ENCODE measurements around the gene PHLDB1. TPM values are rescaled to one million over a fixed set of nuclear protein-coding genes. Genes with fewer than 3 reads are reported as not detected.
A peak's percentile ranks its signal among the peaks of the same experiment; 100 is the strongest.

The PHLDB1 gene
- total RNA-seq, 2 donors from 2014 or later = 70.3 to 74.1 TPM

DNA sequence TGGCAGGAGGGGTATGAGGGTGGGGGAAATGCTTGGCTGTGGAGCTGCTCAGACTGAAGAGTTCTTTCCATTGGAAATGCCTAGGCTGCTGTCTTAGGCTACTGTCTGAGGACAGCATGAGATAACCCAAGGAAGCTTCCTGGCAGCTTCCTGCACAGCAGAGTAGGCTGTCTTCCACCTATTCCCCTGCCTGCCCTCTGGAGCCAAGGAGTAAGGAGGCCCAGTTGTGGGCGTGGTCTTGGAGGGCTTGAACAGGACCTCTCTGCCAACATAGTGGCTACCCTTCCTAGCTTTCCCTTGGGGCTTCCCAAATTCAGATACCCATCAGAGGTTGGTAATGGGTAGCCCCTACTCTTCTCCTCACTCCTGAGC is 25.9 kb downstream of the PHLDB1 start:
- ATAC-seq (no peak), DNase-seq (peak in 1 of 2 donors; percentile 41)
- intact Hi-C loops (cut with DNase I, micrococcal nuclease) = no loop called here

DNA sequence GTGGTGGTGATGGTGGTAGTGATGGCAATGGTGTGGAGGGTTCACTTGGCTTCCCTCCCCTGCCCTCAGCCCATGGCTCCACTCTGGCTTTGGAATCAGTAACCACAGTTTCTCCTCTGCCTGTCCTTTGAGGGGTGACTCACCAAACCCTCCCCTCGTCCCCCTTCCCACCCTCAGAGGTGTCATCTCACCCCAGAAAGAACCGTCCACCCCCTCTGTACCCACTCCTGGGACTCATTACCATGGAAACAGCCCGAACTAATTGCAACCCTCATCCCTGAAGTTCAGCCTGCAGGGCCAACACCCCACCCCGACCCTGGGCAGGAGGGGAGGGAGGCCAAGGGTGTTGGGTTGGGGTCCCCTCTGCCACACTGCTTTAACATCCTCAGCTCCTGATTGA is 26.6 kb downstream of the PHLDB1 start:
- no peak for DNase-seq
- intact Hi-C loops (cut with DNase I, micrococcal nuclease) = no loop called here
- ATAC-seq = no peak

DNA sequence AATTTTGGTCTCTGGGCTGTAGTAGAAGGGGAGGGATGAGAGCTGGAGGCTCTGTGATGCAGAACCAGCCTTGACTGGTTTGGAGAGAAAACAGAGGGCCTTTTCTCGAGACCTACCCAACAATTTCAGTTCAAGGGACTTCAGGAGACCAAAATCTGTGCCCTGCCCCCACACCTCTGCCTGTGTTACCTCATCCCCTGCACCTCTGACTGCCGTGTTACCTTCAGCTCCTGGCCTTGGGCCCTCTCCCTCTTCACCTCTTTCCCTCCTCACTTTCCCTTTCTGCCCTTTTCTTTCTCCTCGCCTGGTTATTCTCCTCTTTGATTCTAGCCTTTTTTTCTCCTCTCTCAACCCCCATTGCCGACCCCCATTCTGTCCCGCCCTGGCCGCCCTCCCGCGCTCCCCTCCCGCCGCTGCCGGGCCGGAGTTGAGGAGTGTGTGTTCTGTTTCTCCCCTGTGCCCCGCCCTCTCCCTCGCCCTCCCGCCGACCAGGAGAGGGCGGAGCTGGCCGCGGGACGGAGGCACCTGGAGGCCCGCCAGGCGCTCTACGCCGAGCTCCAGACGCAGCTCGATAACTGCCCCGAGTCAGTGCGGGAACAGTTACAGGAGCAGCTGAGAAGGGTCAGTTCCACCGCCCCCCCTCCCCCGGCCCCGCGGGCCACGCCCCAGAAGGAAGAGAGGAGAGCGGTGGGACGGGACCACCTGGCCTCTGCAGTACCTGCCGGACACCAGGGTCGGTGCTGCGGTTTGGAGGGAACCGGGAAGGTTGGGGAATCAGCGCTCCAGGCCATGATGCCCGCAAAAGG is 27.2 kb downstream of the PHLDB1 start:
- DNase-seq (peak; percentile 84 to 89), ATAC-seq (peak; percentile 71)
- intact Hi-C loops (cut with DNase I, micrococcal nuclease) = no loop called here

DNA sequence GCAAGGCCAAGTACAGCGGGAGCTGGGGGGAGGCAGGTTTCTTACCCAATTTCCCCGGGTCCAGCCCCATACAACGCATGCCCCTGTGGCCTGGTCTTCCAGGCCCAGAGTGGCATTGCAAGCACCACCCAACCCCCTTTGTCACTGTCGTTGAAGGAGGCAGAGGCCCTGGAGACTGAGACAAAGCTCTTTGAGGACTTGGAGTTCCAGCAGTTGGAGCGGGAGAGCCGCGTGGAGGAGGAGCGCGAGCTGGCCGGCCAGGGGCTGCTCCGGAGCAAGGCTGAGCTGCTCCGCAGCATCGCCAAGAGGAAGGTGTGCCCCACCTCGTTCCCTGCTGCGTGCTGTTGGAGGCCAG is 27.8 kb downstream of the PHLDB1 start:
- ATAC-seq (peak; percentile 15), DNase-seq (no peak)
- intact Hi-C loops (cut with DNase I, micrococcal nuclease) = no loop called here

DNA sequence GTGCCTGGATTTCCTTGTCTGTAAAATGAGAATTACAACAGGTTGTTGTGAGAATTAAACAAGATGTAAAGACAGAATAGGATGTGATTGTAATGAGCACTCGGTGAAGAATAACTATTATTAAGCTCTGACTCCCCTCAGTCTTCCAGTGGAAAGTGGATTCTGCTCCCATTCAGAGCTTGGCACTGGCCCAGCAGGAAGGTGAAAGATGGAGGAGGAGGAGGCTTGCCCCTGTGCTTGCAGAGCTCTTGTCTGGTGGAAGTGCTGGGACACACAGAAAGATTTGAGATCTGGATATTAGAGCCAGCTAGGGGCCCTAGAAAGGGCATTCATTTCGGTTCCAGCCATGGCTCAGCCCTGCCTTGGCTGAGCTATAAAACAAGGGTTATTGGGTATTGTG is 28.2 kb downstream of the PHLDB1 start:
- ATAC-seq = no peak
- intact Hi-C loops (cut with DNase I, micrococcal nuclease) = no loop called here

DNA sequence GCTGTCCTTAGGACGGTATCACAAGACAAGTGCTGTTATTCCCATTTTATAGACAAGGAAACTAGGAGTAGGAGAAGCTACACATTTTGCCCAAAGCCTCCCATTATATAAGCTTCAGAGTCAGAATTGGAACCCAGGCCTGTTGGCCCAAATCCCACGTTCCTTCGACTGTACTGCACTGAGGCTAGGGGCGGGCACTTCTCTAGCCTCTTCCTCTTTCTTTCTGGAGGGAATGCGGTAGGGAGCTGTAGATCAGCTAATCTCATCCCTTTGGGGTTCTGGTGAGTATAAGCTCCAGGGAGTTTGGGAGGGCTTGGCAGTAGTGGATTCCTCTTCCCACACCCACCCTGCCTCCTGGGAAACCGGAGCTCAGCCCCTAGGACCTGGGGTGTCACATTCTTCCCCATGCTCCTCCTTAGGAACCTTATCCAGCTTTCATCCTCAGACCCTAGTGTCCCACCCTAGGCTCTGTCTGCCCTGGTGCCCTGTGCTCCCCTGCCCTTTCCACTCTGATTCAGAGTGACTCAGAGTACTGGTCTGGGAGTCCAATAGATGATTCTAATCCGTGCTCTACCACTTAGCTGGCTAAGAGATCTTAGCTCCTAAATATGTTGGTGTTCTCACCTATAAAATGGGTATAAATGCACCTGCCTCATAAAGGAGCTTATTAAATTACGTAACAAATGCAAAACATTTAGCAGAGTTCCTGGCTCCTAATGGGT is 29.3 kb downstream of the PHLDB1 start:
- DNase-seq = no peak
- intact Hi-C loops (cut with DNase I, micrococcal nuclease) = no loop called here

More for the DNA sequence above, 28.2 kb downstream of the PHLDB1 start:
- DNase-seq = no peak

DNA sequence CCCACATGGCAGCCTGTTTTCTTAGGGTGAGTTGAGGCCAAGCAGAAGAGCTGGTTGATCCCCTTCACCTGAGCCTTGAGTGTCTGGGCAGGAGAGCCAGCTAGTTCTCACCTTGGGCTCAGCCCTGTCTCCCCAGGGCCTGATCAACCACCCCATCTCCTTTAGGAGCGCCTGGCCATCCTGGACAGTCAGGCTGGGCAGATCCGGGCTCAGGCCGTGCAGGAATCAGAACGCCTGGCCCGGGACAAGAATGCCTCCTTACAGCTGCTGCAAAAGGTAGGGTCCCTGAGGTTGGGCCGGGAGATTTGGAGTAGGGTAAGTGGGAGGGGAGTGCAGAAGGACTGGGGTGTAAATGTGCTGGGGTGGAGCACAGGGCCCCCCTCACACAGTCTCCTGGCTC is 31.3 kb downstream of the PHLDB1 start:
- intact Hi-C loops (cut with DNase I, micrococcal nuclease) = no loop called here
- DNase-seq (no peak), ATAC-seq (no peak)

More for the DNA sequence above, 29.3 kb downstream of the PHLDB1 start:
- ATAC-seq = no peak

DNA sequence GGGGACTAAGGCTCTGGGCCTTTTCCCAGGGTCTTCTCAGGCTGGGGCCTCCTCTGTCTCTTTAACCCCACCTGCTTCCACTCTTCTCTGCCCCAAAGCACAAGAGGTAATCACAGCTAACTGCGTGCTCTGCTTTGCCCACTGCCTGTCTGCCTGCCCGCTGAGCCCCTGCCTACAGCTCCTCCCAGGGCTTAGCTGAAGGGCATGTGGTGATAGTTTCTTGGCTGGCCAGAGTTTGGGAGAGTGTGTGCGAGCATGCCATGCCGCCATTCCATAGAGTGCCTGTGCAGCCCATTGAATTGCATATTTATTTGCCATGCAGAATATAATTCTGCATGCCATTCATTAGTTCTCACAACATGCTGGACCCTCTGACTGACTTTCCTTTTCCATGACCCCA is 32.5 kb downstream of the PHLDB1 start:
- no peak for ATAC-seq
- DNase-seq = no peak
- intact Hi-C loops (cut with DNase I, micrococcal nuclease) = no loop called here

DNA sequence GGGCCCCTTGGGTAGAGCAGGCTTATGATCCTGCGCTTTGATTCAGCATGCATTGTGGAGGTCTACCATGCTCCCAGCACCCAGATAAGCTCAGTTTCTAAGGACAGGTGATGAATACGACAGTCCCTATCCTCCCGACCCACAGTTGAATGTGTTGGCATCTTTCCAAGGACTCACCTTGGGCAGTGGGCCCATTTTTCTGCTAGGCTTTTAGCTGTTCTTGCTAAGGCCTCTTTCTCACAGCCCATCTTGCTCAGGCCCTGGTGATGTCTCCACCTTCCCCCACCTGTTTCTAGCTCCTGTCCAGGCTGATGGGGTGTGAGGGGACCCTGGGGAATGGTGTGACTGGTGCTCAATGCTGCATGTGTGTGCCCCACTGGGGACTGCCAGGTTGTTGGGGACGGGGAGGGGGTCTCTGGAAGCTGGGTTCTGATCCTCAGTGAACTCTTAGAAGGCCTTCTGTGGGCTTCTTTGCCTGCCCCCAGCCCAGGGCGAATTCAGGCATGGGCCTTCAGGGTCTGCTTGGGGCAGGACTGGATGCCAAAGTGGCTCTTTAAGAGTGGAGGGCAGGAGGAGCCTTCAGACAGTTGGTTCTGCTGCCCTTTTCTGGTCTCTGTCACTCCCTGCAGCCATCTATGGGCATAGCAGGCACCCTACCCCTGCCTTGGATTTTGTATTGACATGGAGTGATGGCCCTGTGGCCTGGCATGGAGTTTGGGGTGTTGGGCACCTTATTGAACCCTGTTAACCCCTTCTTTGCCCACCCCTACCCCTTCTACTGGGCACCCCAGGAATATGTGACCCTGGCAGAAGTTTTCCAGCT is 33.1 kb downstream of the PHLDB1 start:
- ATAC-seq (peak; percentile 70), DNase-seq (no peak)
- intact Hi-C loops (cut with DNase I, micrococcal nuclease) = no loop called here

DNA sequence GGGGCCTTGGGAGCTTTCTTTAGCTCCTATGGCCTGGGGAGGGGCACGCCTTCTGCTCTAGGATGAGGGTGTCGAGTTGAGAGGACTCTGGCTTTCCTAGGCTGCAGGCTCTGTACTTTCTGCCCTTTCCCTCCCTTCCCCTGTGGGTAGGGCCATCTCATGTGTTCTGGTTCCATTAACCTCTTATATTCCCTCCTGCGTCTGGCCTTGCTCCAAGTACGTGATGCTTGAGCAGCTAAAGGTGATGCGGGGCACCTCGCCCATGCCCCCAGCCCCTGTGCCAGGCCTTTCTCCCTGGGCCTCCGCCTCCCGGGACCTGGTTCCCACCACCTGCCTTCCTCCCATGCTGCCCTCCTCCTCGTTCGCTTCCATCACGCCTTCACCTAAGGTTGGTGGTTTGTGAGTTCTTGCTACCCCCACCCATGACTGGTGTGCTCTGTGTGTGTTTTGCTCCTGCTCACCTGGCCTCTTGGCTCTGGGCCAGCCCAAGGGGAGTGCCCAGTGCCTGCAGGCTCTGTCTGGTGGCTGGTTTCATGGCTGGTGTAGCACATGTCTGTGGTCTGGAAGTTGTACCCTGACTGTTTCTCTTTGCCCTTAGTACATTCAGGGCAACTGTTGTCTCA is 34.1 kb downstream of the PHLDB1 start:
- intact Hi-C loops (cut with DNase I, micrococcal nuclease) = no loop called here
- ATAC-seq (peak; percentile 86), DNase-seq (peak; percentile 71 to 88)

DNA sequence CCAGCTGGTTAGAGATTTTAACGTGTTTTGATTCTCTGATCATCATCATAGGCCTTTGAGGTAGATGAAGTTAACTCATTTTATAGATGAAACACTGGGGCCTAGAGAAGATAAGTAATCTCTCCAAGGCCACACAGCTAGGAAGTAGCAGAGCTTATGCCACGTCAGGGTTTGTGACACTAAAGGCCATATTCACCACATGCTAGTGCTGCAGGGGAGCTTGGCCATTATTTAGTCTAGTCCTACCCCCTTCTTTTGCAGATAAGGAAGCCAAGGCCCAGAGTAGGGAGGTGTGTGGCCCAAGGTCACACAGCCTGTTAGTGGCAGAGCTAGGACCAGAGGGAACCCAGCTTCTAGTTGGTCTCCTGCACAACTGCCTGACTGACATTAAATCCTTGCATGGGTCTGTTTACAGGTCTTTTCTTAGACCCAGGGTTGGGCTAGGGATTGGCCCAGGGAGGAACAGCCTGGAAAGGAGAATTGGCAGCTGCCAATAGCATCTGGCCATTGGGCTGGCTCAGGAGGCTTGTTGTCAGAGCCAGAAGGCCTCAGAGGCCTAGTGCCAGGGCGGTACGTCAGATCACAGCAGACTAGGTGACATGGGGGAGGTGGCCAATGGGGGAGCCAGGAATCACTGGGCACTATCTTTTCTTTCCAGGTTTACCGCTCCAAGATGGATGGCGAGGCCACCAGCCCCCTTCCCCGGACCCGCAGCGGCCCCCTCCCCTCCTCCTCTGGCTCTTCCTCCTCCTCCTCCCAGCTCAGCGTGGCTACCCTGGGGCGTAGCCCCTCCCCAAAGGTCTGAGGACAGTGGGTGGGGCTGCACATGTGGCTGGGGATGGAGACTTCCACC is 36.0 kb downstream of the PHLDB1 start:
- ATAC-seq (no peak), DNase-seq (no peak)
- intact Hi-C loops (cut with DNase I, micrococcal nuclease) = no loop called here

DNA sequence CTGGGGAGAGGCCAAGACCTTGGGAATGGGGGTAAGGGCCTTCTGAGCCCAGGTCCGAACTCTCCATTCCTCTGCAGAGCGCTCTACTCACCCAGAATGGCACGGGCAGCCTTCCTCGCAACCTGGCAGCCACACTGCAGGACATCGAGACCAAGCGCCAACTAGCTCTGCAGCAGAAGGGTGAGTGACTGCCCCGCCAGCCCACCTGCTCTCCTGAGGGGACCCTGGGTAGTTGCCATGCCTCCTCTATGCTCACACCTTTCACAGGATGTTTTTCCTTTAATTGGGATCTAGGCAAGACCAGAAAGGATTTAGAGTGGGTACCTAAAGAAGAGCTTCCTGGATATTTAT is 36.6 kb downstream of the PHLDB1 start:
- ATAC-seq = no peak
- DNase-seq = no peak
- intact Hi-C loops (cut with DNase I, micrococcal nuclease) = no loop called here

DNA sequence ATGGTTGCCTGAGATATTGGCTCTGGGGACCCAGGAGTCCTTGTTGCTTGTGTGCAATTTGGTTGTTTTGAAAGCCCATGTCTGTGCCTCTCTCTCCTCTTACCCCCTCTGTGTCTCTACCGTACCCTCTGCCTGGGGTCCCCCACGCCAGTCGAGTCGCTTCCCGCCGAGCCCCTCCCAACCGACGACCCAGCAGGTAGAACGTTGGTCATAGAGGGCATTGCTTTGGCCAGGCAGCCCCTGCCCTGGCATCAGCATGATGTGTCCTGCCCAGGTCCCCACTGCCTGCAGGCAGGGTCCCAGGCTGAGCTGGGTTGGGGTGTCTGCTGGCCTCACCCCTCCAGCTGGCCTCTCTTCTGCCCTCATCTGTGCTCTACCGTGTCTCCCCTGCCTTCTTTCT is 37.1 kb downstream of the PHLDB1 start:
- intact Hi-C loops (cut with DNase I, micrococcal nuclease) = no loop called here
- ATAC-seq (no peak), DNase-seq (no peak)

DNA sequence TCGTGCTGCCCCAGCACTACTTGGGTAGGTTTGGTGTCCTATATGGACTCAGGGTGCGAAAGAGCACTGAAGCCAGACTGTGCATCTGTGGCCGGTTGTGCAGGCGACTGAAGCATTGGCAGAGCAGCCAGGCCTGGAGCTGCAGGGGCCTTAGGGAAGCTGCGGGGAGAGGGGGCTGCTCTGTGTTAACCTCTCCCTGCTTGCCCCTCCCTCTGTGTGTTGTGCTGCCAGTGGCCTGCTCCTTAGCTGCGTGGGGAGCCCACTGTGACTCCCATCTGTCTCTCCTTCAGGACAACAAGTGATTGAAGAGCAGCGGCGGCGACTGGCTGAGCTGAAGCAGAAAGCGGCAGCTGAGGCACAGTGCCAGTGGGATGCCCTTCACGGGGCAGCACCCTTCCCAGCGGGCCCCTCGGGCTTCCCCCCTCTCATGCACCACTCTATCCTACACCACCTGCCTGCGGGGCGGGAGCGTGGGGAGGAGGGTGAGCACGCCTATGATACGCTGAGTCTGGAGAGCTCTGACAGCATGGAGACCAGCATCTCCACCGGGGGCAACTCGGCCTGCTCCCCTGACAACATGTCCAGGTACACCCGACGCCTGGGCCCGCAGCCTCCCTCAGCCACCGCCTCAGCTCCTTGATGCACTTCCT is 37.8 kb downstream of the PHLDB1 start:
- DNase-seq = no peak
- ATAC-seq = no peak
- intact Hi-C loops (cut with DNase I, micrococcal nuclease) = no loop called here

DNA sequence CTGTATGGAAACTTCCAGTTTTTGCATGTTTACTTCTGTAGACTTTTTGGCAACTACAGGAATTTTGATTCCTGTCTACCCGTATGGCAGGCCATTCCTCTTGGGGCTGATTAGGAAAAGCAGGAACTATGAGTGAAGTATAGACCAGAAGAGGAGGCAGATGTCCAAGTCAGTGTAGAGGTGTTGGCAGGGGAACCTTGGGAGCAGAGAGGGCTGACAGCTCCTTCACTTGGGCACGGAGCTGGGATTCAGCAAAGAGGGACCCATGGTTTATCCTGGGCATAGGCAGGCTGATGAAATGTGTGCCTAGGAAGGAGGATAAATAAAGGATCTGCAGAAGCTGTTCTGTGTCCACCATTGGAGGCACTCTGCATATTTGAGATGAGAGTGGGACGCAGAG is 39.0 kb downstream of the PHLDB1 start:
- intact Hi-C loops (cut with DNase I, micrococcal nuclease) = no loop called here
- ATAC-seq (no peak), DNase-seq (peak in 1 of 2 donors; percentile 4)

DNA sequence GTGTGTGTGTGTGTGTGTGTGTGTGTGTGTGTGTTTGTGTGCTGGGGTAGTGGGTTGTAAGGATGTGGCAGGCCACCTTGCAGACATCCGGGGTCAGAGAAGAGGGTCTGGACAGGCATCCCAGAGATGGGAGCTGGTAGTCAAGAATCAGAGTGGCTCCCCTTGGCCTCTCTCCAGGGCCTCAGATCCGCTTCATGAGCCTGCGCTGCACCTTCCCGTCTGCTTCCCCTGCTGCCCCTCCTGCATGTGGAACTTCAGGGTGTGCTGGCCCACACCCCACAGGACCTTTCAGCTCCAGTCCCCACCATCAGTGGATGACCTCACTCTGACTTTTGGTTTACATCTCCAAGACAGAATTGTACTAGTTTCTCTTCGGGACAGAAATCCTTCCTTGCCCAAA is 40.9 kb downstream of the PHLDB1 start:
- intact Hi-C loops (cut with DNase I, micrococcal nuclease) = no loop called here
- DNase-seq (no peak), ATAC-seq (no peak)

DNA sequence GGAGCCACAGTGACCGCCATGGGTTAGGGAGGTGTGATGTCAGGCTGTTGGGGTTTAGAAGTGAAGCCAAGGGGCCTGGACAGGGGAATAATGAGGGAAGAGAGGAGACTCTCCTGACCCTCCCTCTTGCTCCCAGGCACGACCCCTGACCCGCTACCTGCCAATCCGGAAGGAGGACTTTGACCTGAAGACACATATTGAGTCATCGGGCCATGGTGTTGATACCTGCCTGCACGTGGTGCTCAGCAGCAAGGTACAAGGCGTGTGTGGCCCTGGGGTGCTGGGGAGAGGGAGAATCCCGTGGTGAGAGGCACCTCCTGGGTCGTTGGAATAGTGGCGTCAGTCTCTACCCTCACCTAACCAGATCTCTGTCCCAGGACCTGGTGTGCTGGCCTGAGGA is 42.5 kb downstream of the PHLDB1 start:
- ATAC-seq (peak; percentile 84), DNase-seq (no peak)
- intact Hi-C loops (cut with DNase I, micrococcal nuclease) = no loop called here

DNA sequence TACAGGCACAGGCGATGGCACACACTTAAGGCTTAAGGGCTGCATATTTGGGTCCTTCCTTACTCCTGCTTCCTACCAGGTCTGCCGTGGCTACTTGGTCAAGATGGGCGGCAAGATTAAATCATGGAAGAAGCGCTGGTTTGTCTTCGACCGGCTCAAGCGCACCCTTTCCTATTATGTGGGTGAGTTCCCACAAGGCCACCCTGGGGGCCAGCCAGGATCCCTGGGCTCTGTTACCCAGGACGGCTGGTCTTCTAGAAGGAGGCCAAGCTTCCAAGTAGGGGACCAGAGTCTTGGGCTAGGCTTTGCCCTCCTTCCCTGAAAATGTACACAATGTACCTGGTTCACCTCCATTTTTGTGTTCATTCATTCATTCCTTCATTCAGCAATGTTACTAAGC is 43.0 kb downstream of the PHLDB1 start:
- intact Hi-C loops (cut with DNase I, micrococcal nuclease) = no loop called here
- no peak for DNase-seq
- ATAC-seq = no peak

Data from left colon (tissue), 2 donors.